Epithelial cell of esophagus (primary cell): ENCODE results near the gene CCDC34.

ENCODE experiments used
- DNase-seq: peaks from one replicate; pipeline ENCODE4 v3.0.0; 2010; ENCODE audit warnings: low read depth
- H3K4me3 ChIP-seq: 2 replicates; pipeline ENCODE4 v1.5.1; 2011; ENCODE audit warnings: mild to moderate bottlenecking, low read length, control low read depth
- TF ChIP-seq, protein P1 (sequence below): IDR thresholded peaks from 2 replicates; pipeline ENCODE4 v1.5.1; 2011; ENCODE audit warnings: low read depth, mild to moderate bottlenecking, low read length, control low read depth, inconsistent platforms; ENCODE audit not compliant: insufficient read depth; ENCODE audit errors: missing control alignments

Gene CCDC34

DNA sequence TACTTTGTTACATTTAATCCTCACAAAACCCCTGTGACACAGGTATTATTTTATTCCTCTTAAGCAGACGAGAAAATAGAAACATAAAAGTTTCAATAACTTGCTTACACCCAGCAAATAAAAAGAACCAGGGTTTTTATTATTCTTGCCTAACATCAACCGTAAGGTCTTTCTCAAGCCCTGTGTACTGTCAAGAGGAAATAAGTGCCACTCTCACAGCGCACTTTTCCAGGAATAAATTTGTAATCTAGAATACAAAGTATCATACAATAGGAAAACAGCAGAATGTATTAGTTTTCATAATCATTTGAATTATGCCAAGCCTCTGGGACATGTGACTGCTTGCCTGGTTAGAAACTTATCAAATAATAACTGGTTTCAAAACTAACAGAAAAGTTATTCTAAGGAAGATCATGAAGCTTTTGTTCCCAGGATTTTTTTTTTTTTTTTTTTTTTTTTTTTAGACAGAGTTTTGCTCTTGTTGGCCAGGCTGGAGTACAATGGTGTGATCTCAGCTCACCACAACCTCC lies 7.4 kb downstream of the CCDC34 start:
- no peak overlapping the region for H3K4me3 ChIP-seq
- TF ChIP-seq, protein P1, sequence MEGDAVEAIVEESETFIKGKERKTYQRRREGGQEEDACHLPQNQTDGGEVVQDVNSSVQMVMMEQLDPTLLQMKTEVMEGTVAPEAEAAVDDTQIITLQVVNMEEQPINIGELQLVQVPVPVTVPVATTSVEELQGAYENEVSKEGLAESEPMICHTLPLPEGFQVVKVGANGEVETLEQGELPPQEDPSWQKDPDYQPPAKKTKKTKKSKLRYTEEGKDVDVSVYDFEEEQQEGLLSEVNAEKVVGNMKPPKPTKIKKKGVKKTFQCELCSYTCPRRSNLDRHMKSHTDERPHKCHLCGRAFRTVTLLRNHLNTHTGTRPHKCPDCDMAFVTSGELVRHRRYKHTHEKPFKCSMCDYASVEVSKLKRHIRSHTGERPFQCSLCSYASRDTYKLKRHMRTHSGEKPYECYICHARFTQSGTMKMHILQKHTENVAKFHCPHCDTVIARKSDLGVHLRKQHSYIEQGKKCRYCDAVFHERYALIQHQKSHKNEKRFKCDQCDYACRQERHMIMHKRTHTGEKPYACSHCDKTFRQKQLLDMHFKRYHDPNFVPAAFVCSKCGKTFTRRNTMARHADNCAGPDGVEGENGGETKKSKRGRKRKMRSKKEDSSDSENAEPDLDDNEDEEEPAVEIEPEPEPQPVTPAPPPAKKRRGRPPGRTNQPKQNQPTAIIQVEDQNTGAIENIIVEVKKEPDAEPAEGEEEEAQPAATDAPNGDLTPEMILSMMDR = no peak
- no peak for DNase-seq

DNA sequence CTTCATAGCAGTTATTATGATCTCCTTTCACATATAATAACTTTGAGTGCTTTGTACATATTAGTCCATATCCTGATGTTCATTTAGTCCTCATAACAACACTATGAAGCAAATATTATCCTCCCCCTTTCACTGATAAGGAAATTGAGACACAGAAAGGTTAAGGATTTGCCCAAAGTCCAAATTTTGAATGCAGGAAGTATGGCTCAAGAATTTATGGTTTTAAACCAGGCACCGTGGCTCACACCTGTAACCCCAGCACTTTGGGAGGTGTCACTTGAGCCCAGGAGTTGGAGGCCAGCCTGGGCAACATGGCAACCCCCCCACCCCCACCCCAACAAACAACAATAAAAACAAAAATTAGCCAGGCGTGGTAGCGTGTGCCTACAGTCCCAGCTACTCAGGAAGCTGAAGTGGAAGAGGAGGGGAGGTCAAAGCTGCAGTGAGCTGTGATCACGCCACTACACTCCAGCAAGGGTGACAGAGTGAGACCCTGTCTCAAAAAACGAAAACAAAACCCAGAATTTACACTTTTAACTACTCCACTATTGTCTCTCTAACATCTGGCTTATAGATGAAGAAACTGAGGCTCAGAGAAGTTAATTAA lies 8.6 kb downstream of the CCDC34 start:
- TF ChIP-seq, protein P1 = no peak
- H3K4me3 ChIP-seq = no peak overlapping the region
- DNase-seq = no peak

DNA sequence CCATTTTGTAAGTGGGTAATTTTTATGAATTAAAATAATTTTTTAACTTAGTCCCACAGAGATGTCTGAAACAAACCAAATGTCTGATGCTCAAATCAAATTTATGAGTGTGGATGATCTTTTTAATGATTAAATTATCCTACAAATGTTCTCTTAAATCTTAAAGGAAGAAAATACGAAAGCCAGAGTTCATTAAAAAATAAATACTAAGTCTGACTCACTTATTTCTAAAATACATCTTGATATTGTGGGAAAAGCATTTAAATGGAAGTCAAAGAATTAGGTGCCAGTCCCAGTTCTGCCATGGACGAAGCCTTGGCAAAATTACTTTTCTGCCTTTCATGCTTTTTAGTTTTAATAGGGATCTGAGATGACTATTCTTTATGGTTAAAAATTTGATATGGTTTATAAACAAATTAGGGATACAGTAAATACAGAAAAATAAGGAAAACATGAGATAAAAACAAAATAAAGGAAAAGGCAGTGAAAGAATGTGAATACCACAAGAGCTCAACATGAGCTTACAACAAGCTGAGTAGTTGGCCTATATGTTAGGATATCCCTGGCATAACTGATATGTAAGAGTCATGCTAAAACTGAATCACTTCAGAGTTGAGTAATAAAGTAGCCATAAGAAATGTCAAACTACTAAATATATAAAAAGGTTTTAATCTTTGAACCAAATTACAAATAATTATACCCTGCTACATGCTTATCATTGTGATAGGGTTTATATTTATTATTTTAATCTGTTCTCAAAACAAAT lies 9.2 kb downstream of the CCDC34 start:
- TF ChIP-seq, protein P1 = no peak
- H3K4me3 ChIP-seq = no peak overlapping the region
- peak; percentile 68 for DNase-seq

DNA sequence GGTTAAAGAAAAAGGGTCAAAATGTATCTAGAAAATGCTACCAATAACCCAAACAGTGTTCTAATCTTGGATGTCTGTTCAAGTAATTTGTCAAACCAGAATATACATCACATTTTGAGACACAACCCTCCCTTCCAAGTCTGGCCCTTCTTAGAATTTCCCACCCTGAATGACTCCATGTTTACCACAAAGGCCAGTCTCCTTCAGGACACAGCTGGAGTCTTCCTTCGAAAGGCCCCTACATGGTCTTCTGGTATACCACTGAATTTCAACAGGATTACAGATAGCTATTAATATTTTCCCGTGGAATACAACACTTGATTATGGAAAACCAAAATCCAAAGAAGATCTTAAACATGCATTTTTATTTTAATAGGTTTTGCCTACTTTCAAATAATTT lies 10.2 kb downstream of the CCDC34 start:
- no peak for DNase-seq
- no peak overlapping the region for H3K4me3 ChIP-seq
- TF ChIP-seq, protein P1 = no peak

DNA sequence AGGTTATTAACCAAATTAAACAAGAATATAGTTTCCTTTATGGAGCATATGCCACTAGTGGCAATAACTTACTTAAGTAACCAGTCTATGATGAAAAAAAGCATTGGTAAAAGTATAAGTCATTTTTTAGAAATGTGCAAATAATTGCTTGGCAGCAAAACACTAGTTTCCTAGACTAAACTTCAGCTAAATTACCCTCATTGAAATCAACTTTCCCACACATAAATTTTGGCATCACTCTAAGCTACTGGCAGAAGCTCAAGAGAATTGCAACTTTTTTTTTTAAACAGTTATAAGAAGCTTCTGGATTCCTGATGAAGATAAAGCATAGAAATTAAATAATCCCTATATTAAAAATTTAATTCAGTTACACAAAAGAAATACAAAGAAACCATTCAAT lies 12.5 kb downstream of the CCDC34 start:
- H3K4me3 ChIP-seq = no peak overlapping the region
- TF ChIP-seq, protein P1 = no peak
- DNase-seq = no peak

DNA sequence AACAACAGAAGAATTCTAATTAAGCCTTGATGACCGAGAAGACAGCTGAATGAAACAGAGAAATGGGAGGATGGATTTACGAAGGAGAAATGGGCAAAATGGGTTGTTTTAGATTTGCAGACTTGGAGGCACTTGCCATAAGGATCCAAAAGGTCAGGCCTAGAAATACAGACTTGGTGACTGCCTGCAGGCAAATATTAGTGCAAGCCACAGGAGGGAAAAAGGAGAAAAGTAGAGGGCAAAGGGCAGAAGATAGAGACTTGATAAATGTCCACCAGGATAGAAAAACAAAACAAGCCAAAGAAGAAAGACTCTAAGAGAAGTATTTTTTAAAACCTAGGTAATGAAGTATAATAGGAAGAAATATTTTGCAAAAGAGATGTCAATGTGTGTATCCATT lies 13.1 kb downstream of the CCDC34 start:
- TF ChIP-seq, protein P1 = no peak
- DNase-seq = no peak
- no peak overlapping the region for H3K4me3 ChIP-seq
